B cell (primary cell): Measurements from ENCODE around the gene IKBKG.
"Not testable (repeated sequence)": the region's sequence is repeated elsewhere in the genome, so short reads cannot be mapped to it uniquely, and the experiment has no call there.

Source experiments
- CTCF ChIP-seq: fragments of 200-600 bp; IDR thresholded peaks from one replicate; pipeline ENCODE4 v1.8.0; 2022; ENCODE audit warnings: antibody characterized with exemption, mild to moderate bottlenecking
- EZH2 ChIP-seq: IDR thresholded peaks from 2 replicates; pipeline ENCODE4 v1.6.1; 2012; ENCODE audit warnings: borderline replicate concordance, low read depth, mild to moderate bottlenecking, moderate library complexity, low read length; ENCODE audit not compliant: insufficient read depth, poor library complexity, severe bottlenecking

- not testable (repeated sequence) for TF ChIP-seq CTCF, EZH2
Observed at GRCh38 chrX:154613586-154613985, 66.2 kb downstream of the IKBKG start.
